GM21786 (cell line): ENCODE data around the gene CPNE1.
"Not testable (repeated sequence)": the region's sequence is repeated elsewhere in the genome, so short reads cannot be mapped to it uniquely, and the experiment has no call there.

ENCODE experiments used
- ATAC-seq: cut with Tn5 transposase; IDR thresholded peaks from one replicate; pipeline ENCODE4 v1.9.1; 2021; ENCODE audit not compliant: unreplicated experiment

CPNE1 gene

DNA sequence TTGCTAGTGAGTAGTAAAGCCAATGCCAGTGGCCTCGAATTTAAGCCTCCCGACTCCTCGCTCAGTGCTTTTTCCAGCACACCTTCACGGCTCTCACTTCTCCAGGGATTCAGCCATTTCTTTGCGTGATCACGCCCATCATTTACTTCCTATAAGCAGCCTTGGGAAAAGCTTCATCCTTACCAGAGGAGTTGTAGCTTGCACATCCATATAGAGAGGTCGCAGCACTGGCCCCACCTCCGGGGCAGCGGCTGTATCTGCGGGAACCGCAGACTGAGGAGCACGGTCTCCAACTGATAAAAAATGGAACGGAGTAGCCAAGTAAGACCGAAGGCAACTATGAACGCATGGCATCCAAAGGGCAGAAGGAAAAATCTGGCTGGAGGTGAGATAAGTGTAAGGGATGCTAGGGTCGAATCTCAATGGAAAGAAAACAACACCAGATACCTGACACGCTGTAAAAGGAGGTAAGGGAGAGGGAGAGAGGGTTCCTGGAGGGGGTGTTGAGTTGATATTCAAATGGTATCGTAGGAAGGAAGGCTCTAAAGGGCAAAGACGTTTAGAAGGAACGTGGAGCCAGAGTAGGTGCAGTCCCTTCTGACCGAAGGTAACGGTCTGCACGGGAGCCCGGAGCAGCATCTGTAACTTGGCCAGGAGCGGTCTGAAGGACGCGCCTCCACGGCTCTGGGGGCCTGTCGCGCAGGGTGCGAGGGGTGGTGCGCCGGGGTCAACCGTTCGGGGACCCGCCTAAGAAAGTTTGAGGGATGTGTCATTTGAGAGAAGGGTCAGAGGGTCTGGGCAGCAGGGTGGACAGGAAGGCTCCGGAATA, 33.8 kb upstream of the CPNE1 start:
- ATAC-seq, result peak; percentile 18

DNA sequence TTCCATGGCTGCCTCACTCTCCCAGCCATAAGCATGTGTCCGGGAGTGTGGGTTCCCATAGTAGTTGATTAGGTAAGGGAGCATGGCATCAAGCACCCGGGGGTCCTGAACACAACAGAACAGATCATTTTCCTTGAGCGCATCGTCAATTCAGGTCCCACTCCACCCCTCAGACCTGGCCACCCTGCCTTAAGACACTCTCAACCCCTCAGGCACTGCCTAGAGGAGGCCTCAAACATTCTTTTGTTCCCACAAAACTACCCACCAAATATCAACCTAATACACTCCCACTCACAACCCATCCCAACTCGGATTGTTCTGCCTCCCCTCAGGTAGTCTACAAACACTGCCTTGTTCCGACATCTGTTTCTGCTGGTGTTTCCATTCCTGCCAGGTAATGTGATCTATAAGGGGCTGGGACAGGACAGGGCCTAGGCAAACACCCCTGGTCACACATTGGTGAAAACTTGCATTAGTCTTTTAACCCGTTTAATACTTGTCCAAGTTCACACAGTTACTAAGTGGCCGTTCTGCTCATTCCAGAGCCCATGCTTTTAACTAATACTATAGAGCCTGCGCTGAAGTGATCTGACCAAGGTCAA, 33.1 kb upstream of the CPNE1 start:
- ATAC-seq, result no peak

DNA sequence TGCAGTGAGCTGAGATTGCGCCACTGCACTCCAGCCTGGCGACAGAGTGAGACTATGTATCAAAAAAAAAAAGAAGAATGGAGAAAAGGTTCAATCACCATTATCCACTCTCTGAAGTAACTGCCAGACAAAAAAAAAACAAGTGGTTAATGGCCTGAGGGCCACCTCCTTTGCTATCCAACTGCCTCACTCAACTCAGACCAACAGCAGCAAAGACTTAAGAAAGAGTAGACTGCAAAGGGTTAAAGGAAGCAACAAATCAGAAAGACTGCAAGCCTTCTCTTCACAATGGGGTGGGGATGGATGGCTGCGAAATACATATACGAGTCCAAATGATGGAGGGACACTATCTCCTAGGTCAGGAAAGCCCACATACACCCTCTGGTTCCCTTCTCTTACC, 31.3 kb upstream of the CPNE1 start:
- ATAC-seq, result no peak

DNA sequence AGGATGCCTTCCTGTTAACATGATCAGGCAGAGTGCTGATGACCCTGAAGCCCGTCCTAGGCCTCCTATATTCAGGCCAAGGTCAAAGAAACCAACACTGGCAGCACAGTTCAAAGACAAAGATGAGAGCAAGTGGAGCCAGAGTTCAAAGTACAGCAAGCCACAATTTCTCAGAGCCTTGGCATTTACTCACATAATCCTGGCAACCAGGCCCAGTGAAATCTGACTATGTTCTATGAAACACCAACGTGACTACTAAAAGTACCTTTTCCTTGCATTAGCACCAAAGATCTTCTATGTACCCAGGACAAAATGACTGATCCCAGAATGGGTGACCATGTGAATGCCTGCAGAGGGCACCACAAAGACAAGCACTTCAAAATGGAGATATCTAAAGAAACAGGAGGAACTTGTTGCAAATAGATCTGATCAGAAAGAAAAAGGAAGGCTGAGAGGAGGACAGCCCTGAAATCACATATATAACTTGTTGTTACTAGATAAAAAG, 30.6 kb upstream of the CPNE1 start:
- no peak for ATAC-seq

DNA sequence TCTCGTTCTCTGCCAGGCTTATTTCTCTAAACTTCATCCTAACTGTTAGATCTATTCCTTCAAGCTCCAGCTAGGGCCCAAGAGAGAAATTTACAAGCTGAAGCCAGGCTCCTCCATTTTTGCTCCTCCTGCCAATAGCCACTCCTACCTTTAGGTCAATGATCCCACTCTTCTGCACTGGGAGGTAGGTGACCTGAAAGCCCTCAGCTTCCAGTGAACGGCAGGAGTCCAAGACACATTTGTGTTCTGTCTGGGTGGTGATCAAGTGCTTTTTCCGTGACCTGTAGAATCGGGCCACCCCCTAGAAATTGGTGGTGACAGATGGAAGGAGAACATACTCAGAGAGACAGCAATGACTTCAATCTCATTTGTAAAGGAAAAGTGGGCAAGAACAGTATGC, 25.6 kb upstream of the CPNE1 start:
- ATAC-seq, result no peak

DNA sequence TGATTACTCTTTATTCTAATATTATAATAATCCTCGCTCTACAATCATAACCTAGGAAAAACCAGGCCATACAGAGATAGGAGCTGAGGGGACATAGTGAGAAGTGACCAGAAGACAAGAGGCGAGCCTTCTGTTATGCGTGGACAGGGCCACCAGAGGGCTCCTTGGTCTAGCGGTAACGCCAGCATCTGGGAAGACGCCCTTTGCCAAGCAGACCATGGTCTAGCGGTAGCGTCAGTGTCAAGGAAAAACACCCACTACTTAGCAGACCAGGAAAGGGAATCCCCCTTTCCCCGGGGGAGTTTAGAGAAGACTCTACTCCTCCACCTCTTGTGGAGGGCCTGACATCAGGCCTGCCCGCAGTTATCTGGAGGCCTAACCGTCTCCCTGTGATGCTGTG, 22.2 kb upstream of the CPNE1 start:
- ATAC-seq, result not testable (repeated sequence)

DNA sequence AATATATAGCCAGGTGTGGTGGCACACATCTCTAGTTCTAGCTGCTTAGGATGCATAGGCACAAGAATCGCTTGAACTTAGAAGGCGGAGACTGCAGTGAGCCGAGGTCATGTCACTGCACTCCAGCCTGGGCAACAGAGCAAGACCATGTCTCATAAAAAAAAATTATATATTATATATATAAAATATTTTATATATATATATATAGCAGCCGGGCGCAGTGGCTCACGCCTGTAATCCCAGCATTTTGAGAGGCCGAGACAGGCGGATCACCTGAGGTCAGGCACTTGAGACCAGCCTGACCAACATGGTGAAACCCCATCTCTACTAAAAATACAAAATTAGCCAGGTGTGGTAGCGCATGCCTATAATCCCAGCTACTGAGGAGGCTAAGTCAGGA, 20.7 kb upstream of the CPNE1 start:
- not testable (repeated sequence) for ATAC-seq

DNA sequence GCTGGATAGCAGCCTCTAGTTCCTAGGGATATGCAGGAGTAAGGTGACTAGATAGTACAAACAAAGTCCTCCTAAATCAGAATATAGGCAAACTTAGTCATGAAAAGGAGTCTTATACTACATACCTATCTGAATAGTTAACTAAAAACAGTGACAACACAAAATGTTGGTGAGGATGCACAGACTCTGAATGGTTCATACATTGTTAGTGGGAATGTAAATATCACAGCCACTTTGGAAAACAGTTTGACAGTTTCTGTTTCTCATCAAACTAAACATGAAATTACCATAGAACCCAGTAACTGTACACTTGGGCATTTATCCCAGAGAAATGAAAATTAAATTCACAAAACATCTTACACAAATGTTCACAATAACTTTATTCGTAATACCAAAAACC, 17.3 kb upstream of the CPNE1 start:
- ATAC-seq, result no peak

DNA sequence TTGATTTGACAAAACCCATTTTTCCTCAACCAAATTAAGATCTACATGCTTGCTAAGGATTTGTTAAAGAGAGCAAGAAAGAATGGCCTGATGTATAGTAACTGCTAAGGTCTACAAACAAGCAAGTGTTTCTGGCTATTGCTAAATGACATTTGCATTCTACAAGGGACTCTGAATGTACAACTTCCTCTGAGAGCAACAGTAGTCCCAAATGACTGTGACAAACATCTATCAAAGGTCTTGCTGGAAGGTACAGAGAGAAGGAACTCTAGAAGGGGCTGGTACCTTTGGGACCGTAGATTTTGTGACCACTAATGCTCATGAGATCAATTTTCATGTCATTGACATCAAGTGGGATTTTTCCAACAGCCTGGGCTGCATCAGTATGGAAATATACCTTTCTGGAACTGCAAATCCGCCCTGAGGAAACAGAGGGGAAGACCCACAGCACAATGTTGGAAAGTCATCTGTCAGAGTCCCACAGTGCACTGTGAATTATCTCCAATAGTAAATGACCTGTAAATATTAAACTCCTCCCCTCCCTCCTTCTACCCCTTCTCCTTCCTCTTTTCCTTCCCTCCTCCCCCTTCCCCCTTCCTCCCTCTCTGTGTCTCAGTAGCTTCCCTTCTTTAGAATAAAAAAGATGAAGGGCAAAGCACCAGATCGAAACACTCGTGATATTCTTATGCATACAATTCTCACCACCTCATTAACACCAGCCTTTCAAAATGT, 15.9 kb upstream of the CPNE1 start:
- no peak for ATAC-seq

DNA sequence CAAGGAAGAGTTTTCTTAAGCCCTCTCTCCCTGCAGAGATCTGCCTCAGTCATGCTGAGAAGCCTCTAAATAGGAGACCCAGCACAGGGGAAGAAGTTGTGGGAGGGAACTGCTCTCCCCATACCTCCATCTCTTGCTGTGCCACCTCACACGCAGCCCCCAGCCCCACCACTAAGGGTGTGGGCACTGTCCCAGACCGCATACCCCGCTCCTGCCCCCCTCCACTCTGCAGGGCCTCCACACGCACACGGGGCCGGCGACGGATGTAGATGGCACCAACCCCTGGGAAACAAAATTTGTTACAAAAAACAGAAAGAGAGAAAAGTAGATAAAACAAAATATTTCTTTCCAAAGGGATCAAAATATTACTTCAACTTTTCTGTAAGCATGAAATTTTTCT, 10.2 kb upstream of the CPNE1 start:
- ATAC-seq, result no peak

- ATAC-seq, result no peak
These were observed 9.2 kb upstream of the CPNE1 start for GRCh38 chr20:35673884-35674283.

- no peak for ATAC-seq
These were observed 5.0 kb upstream of the CPNE1 start for GRCh38 chr20:35669681-35670080.

GRCh38 chr20:35669221-35669620, 4.5 kb upstream of the CPNE1 start:
- no peak for ATAC-seq

DNA sequence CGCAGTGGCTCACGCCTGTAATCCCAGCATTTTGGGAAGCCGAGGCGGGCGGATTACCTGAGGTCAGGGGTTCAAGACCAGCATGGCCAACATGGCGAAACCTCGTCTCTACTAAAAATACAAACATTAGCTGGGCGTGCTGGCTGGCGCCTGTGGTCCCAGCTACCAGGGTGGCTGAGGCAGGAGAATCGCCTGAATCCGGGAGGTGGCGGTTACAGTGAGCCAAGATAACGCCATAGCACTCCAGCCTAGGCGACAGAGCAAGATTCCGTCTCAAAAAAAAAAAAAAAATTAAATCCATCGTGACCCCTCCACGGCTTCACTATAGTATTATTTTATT, 1.2 kb upstream of the CPNE1 start:
- ATAC-seq, result no peak

DNA sequence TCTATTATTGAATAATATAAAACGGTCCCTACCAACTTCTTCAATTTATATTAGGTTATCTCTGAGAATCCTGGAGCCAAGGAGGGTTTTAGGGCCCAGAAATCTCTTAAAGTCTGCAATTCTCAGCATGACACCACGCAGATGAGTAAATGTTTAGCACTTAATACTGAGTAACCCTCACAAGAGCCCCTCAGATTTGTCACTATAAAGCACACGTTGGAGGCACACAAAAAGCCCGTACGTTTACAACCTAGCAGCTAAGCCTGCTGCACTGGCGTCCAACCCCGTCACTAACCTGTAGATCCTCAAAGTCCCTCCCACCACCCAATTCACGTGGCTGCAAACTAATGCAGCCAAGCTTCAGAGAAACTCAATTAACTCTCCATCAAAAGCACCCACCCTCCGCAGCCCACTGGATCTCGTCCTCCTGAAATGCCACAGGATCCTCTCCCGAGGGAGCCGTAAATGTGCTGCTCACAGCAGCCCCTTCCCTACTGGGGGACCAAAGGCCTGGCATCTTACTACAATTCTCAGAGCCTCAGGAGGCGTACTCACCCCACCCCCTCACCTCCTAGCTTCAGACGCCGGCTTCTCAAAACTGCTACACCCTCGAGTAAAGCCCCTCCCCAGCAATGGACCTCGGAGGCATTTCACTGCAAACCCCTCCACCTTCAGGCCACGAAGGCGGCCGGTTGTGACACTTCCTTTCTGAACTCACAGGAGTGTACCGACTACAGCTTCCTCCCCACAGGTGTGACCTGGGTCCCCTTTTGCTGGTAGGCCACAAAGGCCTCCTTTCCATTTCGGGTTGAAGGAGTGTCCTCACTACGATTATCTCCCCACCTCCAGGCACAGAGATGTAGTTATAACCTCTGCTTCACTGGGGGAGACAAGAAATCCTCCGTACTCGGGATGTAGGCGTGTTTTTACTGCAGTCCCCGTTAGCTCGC, 909 bp downstream of the CPNE1 start:
- ATAC-seq, result peak; percentile 19

- ATAC-seq, result no peak
These were observed 2.1 kb downstream of the CPNE1 start for GRCh38 chr20:35662551-35662950.

- ATAC-seq, result no peak
These were observed 2.8 kb downstream of the CPNE1 start for GRCh38 chr20:35661908-35662307.

DNA sequence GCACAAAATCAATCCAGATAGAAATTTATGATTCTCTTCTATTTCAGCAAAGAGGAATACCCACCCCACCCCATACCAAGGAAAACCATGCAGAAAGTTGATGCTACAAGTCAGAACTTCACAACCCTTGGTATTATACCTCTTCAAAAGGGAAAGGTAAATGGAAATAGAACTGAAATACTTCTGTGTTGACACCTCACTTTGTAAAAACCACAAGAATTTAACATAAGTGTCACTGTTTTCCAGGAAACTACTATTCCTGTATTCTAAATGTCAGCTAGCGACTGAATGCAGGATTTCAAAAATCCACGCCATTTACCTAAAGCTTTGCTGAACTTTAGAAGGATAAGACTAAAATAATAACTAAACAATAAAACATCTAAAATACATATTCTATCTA, 3.6 kb downstream of the CPNE1 start:
- no peak for ATAC-seq

DNA sequence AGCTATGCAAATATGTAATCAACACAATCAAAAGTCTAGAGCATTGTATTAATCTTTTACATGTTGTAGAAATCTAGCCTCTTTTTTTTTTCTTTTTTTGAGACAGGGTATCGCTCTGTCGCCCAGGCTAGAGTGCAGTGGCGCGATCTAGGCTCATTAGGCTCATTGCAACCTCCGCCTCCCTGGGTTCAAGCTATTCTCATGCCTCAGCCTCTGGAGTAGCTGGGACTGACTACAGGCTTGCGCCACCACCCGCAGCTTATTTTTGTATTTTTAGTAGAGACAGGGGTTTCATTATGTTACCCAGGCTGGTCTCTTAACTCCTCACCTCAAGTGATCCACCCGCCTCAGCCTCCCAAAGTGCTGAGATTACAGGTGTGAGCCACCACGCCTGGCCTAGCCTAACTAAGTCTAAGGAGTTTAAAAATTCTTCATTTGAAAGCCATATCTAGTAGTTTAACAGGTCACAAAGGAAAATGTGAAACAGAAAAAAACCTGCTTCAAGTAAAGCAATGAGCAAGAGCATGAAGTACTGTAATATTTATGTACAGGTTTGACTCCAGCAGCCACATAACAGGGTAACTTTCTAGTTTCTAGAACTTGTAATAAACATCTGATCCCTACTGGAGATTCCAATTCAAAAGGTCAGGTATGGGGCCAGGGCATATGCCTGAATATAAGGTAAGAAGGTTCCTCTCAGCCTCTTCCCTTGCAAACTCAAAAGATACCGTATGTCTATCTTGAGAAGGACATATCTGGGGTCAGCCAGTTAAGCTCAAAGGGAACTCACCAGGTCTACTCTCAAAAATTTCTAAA, 4.4 kb downstream of the CPNE1 start:
- ATAC-seq, result no peak

DNA sequence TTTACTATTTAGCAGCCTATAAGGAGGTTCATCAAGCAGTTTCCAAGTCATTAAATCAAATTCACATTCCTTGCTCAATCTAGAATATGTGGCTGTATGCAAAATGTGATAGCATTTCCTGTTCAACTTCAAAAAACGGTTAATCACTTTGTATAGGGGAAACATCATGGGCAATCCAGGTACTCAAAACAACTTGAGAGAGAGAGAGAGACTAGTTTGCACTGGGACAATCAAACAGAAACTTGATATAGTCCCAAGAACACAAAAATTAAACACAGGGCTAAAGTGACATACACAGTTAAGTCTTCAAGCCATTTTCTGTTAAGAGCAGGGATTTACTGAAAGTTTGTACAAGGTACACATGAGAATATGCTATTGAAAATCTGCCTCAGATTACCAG, 7.4 kb downstream of the CPNE1 start:
- ATAC-seq, result no peak
